ENCODE data around the gene WFIKKN2.

GRCh38 chr17:50825188-50825587 lies 10.2 kb upstream of the WFIKKN2 start:
- TF ChIP-seq CTCF (conservative IDR thresholded peaks at IDR 0.05; ENCODE audit: low read depth, low read length) (no peak), EZH2 (IDR thresholded peaks at IDR 0.05; ENCODE audit: low read length, unreplicated experiment) (no peak)

All from PC-3 (cell line).